Fibroblast of skin of left quadriceps (primary cell): Measurements from ENCODE around the gene TTLL13.

Source experiments
- DNase-seq, 2 experiments: peaks; one replicate each; pipeline ENCODE4 v3.0.0-alpha.2; 2013; ENCODE audit warnings: low read depth in 2 of 2

The TTLL13 gene

GRCh38 chr15:90214553-90215196, 34.7 kb upstream of the TTLL13 start:
- DNase-seq = no peak

DNA sequence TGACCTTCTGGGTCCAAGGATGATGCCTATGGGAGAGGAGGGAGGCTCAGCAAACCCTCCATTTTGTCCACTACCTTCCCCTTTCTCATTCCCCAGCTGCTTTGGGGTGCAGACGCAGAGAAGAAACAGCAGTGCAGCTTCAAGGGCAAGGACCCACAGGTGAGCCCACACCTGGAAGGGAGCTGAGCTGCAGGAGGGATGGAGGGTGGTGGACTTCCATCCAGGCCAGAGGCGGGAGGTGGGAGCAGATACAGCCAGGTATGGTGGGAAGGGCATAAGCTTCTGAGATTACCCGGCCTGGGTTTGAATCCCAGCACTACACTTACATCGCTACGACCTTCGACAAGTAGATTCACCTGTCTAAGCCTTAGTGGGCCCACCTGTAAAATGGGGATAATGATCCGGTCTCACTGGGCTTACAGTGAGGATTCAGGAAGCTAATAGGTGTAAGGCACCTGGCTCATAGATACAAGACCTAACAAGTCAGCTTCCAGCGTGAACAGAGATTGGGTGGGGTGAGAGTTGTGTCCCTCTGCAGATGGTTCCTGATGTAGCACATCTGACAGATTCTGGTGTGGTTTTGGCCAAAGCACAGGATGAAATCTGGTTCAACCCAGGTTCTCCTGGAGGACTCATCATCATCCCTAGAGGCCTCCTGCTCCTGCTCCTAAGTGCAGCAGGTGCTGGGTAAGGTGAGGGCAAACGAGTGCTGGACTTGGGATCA, 31.5 kb upstream of the TTLL13 start:
- DNase-seq = no peak

DNA sequence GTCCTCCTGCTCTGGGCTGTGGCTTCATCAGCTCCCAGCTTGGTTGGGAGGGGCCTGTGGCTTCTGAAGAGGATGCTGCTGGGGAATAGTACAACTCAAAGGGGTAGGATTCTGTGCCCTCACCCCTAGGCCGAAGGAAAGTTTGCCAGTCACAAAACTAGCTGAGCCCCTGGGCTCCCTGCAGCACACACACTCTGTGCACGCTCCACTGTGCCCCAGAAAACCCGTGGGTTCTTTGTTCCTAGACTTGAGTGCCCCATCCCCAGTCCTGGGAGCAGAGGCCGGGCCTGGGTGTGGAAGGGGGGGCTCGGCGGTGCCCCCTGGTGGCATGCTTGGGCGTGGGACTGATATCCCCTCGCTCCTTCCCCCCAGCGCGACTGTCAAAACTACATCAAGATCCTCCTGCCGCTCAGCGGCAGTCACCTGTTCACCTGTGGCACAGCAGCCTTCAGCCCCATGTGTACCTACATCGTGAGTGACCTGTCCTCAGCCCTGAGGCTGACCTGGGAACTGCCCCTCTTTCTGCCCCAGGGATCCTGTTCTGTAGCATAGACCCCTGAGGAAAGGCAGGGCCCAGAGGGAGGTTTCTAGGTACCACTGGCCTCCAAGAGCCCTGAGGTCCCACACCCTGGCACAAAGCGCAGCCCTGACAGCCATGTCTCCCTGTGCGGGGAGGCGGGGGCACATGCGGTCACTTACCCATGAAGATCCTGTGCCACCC, 29.8 kb upstream of the TTLL13 start:
- no peak for DNase-seq

- peak; percentile 40 to 49 for DNase-seq
Measured at GRCh38 chr15:90221246-90221900, 28.0 kb upstream of the TTLL13 start.

- no peak for DNase-seq
Measured at GRCh38 chr15:90222547-90222946, 26.8 kb upstream of the TTLL13 start.

DNA sequence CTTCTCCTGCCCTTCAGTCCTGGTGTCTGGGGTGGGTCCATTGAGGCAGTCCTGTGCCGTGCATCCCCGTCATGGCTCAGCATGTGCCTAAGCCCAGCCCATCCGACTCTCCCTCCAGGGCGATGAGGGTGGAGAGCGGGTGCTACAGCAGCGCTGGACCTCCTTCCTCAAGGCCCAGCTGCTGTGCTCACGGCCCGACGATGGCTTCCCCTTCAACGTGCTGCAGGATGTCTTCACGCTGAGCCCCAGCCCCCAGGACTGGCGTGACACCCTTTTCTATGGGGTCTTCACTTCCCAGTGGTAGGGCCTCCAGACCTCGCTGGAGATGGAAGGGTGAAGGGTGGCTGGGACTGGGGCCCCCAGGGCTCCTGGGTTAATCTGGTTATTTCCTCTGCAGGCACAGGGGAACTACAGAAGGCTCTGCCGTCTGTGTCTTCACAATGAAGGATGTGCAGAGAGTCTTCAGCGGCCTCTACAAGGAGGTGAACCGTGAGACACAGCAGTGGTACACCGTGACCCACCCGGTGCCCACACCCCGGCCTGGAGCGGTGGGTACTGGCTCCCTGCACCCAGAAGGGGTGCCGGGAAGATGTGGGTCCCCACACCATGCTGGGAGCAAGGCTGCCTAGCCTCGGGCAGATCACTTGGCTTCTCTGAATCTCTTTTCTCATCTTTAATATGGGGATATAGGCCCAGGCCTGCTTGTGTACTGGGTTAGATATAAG, 25.8 kb upstream of the TTLL13 start:
- no peak for DNase-seq

DNA sequence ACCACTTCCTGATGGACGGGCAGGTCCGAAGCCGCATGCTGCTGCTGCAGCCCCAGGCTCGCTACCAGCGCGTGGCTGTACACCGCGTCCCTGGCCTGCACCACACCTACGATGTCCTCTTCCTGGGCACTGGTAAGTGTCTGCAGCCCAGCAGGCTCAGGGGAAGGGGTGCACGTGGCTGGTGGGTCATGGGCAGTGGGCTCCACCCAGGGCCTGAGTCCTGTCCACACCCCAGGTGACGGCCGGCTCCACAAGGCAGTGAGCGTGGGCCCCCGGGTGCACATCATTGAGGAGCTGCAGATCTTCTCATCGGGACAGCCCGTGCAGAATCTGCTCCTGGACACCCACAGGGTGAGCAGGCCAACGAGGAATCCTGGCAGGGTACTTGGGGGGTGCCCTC, 24.3 kb upstream of the TTLL13 start:
- no peak for DNase-seq

GRCh38 chr15:90225504-90226234, 23.7 kb upstream of the TTLL13 start:
- no peak for DNase-seq

- DNase-seq = no peak
Measured at GRCh38 chr15:90227336-90227735, 22.0 kb upstream of the TTLL13 start.

GRCh38 chr15:90227816-90228772, 21.3 kb upstream of the TTLL13 start:
- DNase-seq = no peak

DNA sequence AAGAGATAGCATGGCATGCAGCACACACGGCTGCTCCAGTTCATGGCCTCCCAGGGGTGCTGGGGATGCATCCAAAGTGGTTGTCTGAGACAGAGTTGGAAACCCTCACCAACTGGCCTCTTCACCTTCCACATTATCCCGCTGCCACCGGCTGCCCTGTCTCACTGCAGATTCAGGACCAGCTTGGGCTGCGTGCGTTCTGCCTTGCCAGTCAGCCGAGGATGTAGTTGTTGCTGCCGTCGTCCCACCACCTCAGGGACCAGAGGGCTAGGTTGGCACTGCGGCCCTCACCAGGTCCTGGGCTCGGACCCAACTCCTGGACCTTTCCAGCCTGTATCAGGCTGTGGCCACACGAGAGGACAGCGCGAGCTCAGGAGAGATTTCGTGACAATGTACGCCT, 20.4 kb upstream of the TTLL13 start:
- DNase-seq = no peak

- no peak for DNase-seq
Measured at GRCh38 chr15:90230071-90230494, 19.3 kb upstream of the TTLL13 start.

- DNase-seq = no peak
Measured at GRCh38 chr15:90230610-90231009, 18.7 kb upstream of the TTLL13 start.

- DNase-seq = no peak
Measured at GRCh38 chr15:90231028-90232017, 18.0 kb upstream of the TTLL13 start.

- DNase-seq = no peak
Measured at GRCh38 chr15:90232196-90232595, 17.2 kb upstream of the TTLL13 start.

DNA sequence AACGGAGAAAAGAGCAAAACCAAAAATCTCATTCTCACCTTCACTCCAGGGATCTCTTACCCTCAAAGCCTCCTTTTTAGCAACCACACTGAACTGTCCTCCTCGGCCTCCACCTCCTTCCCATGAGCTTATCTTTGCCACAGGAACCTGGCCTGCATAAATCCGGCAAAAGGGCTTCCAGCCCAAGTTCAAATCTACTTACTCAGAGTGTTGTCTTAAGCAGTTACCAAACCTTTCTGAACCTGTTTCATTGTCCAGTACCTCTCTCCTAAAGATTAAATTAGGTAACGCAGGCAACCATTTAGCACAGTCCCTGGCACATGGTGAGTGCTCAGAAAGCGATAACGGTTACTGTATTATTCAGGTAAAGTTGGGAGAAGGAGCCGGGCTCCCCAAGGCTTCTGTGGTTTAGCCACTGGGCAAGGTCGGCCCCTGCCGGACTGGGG, 16.4 kb upstream of the TTLL13 start:
- no peak for DNase-seq

GRCh38 chr15:90233387-90234095, 15.8 kb upstream of the TTLL13 start, which contains the start of gene CIB1:
TSS of gene CIB1 (minus strand) at chr15:90233941. CDS start at chr15:90233885, 56 bp downstream.
- peak; percentile 92 to 93 for DNase-seq
